Measurements from ENCODE around the gene RNF17.

DNA sequence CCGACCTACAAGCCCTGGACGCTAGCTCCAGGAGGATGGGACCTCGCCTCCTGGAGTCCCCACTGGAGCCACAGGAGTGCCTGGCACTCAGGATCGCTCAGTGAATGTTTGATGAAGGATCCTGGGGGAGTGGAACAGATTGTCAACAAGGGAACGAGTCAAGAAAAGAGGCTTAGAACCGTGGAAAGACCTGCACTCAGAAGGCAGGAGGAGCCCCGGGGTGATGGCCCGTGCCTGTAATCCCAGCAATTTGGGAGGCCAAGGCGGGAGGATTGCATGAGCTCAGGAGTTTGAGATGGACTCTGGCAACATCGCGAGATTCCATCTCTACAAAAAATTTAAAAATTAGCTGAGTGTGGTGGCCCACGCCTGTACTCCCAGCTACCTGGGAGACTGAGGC lies 44.8 kb upstream of the RNF17 start:
- TF ChIP-seq, protein P1, sequence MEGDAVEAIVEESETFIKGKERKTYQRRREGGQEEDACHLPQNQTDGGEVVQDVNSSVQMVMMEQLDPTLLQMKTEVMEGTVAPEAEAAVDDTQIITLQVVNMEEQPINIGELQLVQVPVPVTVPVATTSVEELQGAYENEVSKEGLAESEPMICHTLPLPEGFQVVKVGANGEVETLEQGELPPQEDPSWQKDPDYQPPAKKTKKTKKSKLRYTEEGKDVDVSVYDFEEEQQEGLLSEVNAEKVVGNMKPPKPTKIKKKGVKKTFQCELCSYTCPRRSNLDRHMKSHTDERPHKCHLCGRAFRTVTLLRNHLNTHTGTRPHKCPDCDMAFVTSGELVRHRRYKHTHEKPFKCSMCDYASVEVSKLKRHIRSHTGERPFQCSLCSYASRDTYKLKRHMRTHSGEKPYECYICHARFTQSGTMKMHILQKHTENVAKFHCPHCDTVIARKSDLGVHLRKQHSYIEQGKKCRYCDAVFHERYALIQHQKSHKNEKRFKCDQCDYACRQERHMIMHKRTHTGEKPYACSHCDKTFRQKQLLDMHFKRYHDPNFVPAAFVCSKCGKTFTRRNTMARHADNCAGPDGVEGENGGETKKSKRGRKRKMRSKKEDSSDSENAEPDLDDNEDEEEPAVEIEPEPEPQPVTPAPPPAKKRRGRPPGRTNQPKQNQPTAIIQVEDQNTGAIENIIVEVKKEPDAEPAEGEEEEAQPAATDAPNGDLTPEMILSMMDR (IDR thresholded peaks at IDR 0.05; ENCODE audit: borderline replicate concordance, extremely low read depth, low read length, poor library complexity, severe bottlenecking): no peak
- TF ChIP-seq EZH2 (IDR thresholded peaks at IDR 0.05; ENCODE audit: borderline replicate concordance, low read depth, low read length, severe bottlenecking): no peak

Measured in DND-41 (cell line).